ENCODE measurements around the gene KIF19. TPM values are rescaled to one million over a fixed set of nuclear protein-coding genes. Genes with fewer than 3 reads are reported as not detected.

Gene KIF19
- total RNA-seq, 1 experiment from 2014 or later = 0.15 TPM

- no peak overlapping the region for H3K27ac ChIP-seq (ENCODE audit: low read depth, low read length)
- POLR2A ChIA-PET = no interaction called here
- no peaks in the 10 kb centered on the region for H3K9me3 ChIP-seq (ENCODE audit: control insufficient read depth in 1 of 2, insufficient read depth in 1 of 2, low read depth in 1 of 2, low read length in 2 of 2)
- no peak overlapping the region for H3K9ac ChIP-seq (ENCODE audit: low read length)
- no peaks in the 10 kb centered on the region for H3K79me2 ChIP-seq (ENCODE audit: insufficient read depth, low read length)
- H3K27me3 ChIP-seq (ENCODE audit: insufficient read depth, low read length) = no peaks in the 10 kb centered on the region
- RAD21 ChIA-PET (ENCODE audit: low non-redundant PET in 1 of 2, low total read pairs in 2 of 2, uncharacterized antibody in 2 of 2, unreplicated experiment in 2 of 2) = no interaction called here
- ATAC-seq (peak; percentile 47), DNase-seq (ENCODE audit: low read depth, low spot score) (no peak)
- H3K4me3 ChIP-seq (replicated peaks in 1 of 2; ENCODE audit: low read depth in 1 of 2, low read length in 2 of 2) = no peak overlapping the region
- CTCF ChIA-PET = interaction anchor here (1.1 to 2.2 kb wide), 2 partner anchors 13 to 78 kb away, joined by 4 to 9 read pairs; partner anchors contain the start of gene BTBD17
- H2AFZ ChIP-seq (ENCODE audit: low read depth, low read length, poor library complexity, severe bottlenecking) = peak overlapping the region; percentile 42
- H3K4me2 ChIP-seq (ENCODE audit: low read length) = peak overlapping the region; percentile 39
- H4K20me1 ChIP-seq (ENCODE audit: insufficient read depth) = no peaks in the 10 kb centered on the region
- intact Hi-C loops (cut with micrococcal nuclease) = no loop called here
- H3K9me2 ChIP-seq (ENCODE audit: insufficient read depth) = no peaks in the 10 kb centered on the region
- BruUV-seq (replicated peaks) = no TSS peak
- TF ChIP-seq EGR1 (IDR thresholded peaks at IDR 0.05; ENCODE audit: low read depth) (peak; percentile 42; the same call in 1 of the 2 replicates), JUND (IDR thresholded peaks at IDR 0.05) (0 out of 2 replicates have a peak, but pooled peaks have one; percentile 15), SRF (IDR thresholded peaks at IDR 0.05; ENCODE audit: low read depth) (no peak)
- H3K36me3 ChIP-seq (ENCODE audit: control insufficient read depth in 1 of 2, insufficient read depth in 2 of 2, low read length in 2 of 2) = no peaks in the 10 kb centered on the region
- peaks cover 5 to 10% of the 10 kb centered on the region in 2 experiments; a peak in 3 of 4 replicates for H3K4me1 ChIP-seq (ENCODE audit: control insufficient read depth in 1 of 2, insufficient read depth in 2 of 2, low read length in 2 of 2)
Observed at GRCh38 chr17:74282587-74283370, 43.2 kb upstream of the KIF19 start.

GRCh38 chr17:74283371-74283673, 42.7 kb upstream of the KIF19 start:
- RAD21 ChIA-PET (ENCODE audit: low non-redundant PET in 1 of 2, low total read pairs in 2 of 2, uncharacterized antibody in 2 of 2, unreplicated experiment in 2 of 2) = no interaction called here
- Histone ChIP-seq H3K27me3 (ENCODE audit: insufficient read depth, low read length) (no peaks in the 10 kb centered on the region), H3K36me3 (ENCODE audit: control insufficient read depth in 1 of 2, insufficient read depth in 2 of 2, low read length in 2 of 2) (no peaks in the 10 kb centered on the region), H3K9me3 (ENCODE audit: control insufficient read depth in 1 of 2, insufficient read depth in 1 of 2, low read depth in 1 of 2, low read length in 2 of 2) (no peaks in the 10 kb centered on the region), H3K27ac (ENCODE audit: low read depth, low read length) (no peak overlapping the region), H3K4me1 (ENCODE audit: control insufficient read depth in 1 of 2, insufficient read depth in 2 of 2, low read length in 2 of 2) (peaks cover 5 to 10% of the 10 kb centered on the region in 2 experiments; a peak in 3 of 4 replicates), H3K4me2 (ENCODE audit: low read length) (no peak overlapping the region), H3K79me2 (ENCODE audit: insufficient read depth, low read length) (no peaks in the 10 kb centered on the region), H3K9ac (ENCODE audit: low read length) (no peak overlapping the region), H2AFZ (ENCODE audit: low read depth, low read length, poor library complexity, severe bottlenecking) (no peak overlapping the region), H3K9me2 (ENCODE audit: insufficient read depth) (no peaks in the 10 kb centered on the region), H3K4me3 (replicated peaks in 1 of 2; ENCODE audit: low read depth in 1 of 2, low read length in 2 of 2) (no peak overlapping the region), H4K20me1 (ENCODE audit: insufficient read depth) (no peaks in the 10 kb centered on the region)
- DNase-seq (ENCODE audit: low read depth, low spot score) (no peak), ATAC-seq (no peak)
- BruUV-seq (replicated peaks) = no TSS peak
- intact Hi-C loops (cut with micrococcal nuclease) = no loop called here
- POLR2A ChIA-PET = no interaction called here
- TF ChIP-seq, protein P1, sequence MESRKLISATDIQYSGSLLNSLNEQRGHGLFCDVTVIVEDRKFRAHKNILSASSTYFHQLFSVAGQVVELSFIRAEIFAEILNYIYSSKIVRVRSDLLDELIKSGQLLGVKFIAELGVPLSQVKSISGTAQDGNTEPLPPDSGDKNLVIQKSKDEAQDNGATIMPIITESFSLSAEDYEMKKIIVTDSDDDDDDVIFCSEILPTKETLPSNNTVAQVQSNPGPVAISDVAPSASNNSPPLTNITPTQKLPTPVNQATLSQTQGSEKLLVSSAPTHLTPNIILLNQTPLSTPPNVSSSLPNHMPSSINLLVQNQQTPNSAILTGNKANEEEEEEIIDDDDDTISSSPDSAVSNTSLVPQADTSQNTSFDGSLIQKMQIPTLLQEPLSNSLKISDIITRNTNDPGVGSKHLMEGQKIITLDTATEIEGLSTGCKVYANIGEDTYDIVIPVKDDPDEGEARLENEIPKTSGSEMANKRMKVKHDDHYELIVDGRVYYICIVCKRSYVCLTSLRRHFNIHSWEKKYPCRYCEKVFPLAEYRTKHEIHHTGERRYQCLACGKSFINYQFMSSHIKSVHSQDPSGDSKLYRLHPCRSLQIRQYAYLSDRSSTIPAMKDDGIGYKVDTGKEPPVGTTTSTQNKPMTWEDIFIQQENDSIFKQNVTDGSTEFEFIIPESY (IDR thresholded peaks at IDR 0.05; ENCODE audit: extremely low read depth, insufficient replicate concordance, low read length) = no peak
- TF ChIP-seq EGR1 (IDR thresholded peaks at IDR 0.05; ENCODE audit: low read depth) (no peak), FOSL1 (IDR thresholded peaks at IDR 0.05; ENCODE audit: low read depth) (no peak), SRF (IDR thresholded peaks at IDR 0.05; ENCODE audit: low read depth) (no peak), ZFX (IDR thresholded peaks at IDR 0.05) (no peak), SIN3A (IDR thresholded peaks at IDR 0.05; ENCODE audit: low read depth) (no peak), JUND (IDR thresholded peaks at IDR 0.05) (no peak), MAX (IDR thresholded peaks at IDR 0.05) (no peak), ELF1 (IDR thresholded peaks at IDR 0.05; ENCODE audit: borderline replicate concordance, low read depth) (no peak), CTCF (IDR thresholded peaks at IDR 0.05 in 2 of 3, conservative IDR thresholded peaks at IDR 0.05 in 1 of 3; ENCODE audit: borderline replicate concordance in 1 of 3, insufficient read depth in 1 of 3, low read depth in 2 of 3, low read length in 2 of 3) (no peak), POLR2A (IDR thresholded peaks at IDR 0.05; ENCODE audit: borderline replicate concordance, extremely low read depth, insufficient read depth, insufficient read length) (no peak), TCF7L2 (IDR thresholded peaks at IDR 0.05; ENCODE audit: borderline replicate concordance, extremely low read depth, insufficient read depth, insufficient read length) (no peak)
- CTCF ChIA-PET = interaction anchor here (0.7 kb wide), 2 partner anchors 30 to 108 kb away, joined by 3 read pairs; no protein-coding TSS in a partner anchor
